ENCODE results near the gene PRAMEF1. TPM values are rescaled to one million over a fixed set of nuclear protein-coding genes. Genes with fewer than 3 reads are reported as not detected.

Gene PRAMEF1
- total and polyA plus RNA-seq, 12 donors = not detected

Other genes starting within 250 kb of the PRAMEF1 start
- 10 to 100 TPM in 8 of 9 donors, 1 to 10 TPM in 1; 9.6 to 72.4 (median 41.3) TPM for gene DHRS3, start 173.2 kb upstream of the PRAMEF1 start, total RNA-seq
- gene DHRS3, start 173.2 kb upstream of the PRAMEF1 start, polyA plus RNA-seq = 10 to 100 TPM in 2 of 3 donors, 1 to 10 TPM in 1; 7.7 to 44.2 (median 44.2) TPM
- under 1 TPM in 1 of 9 donors, not detected in 8; 0.06 TPM for gene AADACL4, start 147.3 kb upstream of the PRAMEF1 start, total RNA-seq
- under 1 TPM in 2 of 3 donors, not detected in 1; 0.10 to 0.16 TPM for gene AADACL4, start 147.3 kb upstream of the PRAMEF1 start, polyA plus RNA-seq
- not detected for gene AADACL3, start 75.3 kb upstream of the PRAMEF1 start, total RNA-seq
- gene AADACL3, start 75.3 kb upstream of the PRAMEF1 start, polyA plus RNA-seq = not detected
- gene CFAP107, start 45.2 kb upstream of the PRAMEF1 start, total RNA-seq = not detected
- not detected for gene CFAP107, start 45.2 kb upstream of the PRAMEF1 start, polyA plus RNA-seq
- not detected for gene PRAMEF12, start 17.7 kb upstream of the PRAMEF1 start, total RNA-seq
- not detected for gene PRAMEF12, start 17.7 kb upstream of the PRAMEF1 start, polyA plus RNA-seq
- gene PRAMEF11, start 40.0 kb downstream of the PRAMEF1 start, total RNA-seq = not detected
- gene PRAMEF11, start 40.0 kb downstream of the PRAMEF1 start, polyA plus RNA-seq = not detected
- not detected for gene HNRNPCL1, start 57.3 kb downstream of the PRAMEF1 start, total RNA-seq
- gene HNRNPCL1, start 57.3 kb downstream of the PRAMEF1 start, polyA plus RNA-seq = not detected
- not detected for gene PRAMEF2, start 65.7 kb downstream of the PRAMEF1 start, total RNA-seq
- gene PRAMEF2, start 65.7 kb downstream of the PRAMEF1 start, polyA plus RNA-seq = not detected
- gene PRAMEF4, start 94.8 kb downstream of the PRAMEF1 start, total RNA-seq = not detected
- not detected for gene PRAMEF4, start 94.8 kb downstream of the PRAMEF1 start, polyA plus RNA-seq
- gene PRAMEF10, start 106.9 kb downstream of the PRAMEF1 start, total RNA-seq = not detected
- not detected for gene PRAMEF10, start 106.9 kb downstream of the PRAMEF1 start, polyA plus RNA-seq
- not detected for gene PRAMEF7, start 125.2 kb downstream of the PRAMEF1 start, total RNA-seq
- not detected for gene PRAMEF7, start 125.2 kb downstream of the PRAMEF1 start, polyA plus RNA-seq
- not detected for gene PRAMEF6, start 156.2 kb downstream of the PRAMEF1 start, total RNA-seq
- not detected for gene PRAMEF6, start 156.2 kb downstream of the PRAMEF1 start, polyA plus RNA-seq

Measured in adrenal gland (tissue), 12 donors.